IMR-90 (cell line): ENCODE results near the gene HVCN1. TPM values are rescaled to one million over a fixed set of nuclear protein-coding genes. Genes with fewer than 3 reads are reported as not detected.

Source experiments
- CTCF ChIP-seq: conservative IDR thresholded peaks from 2 replicates; pipeline ENCODE4 v1.5.1; 2012; ENCODE audit warnings: mild to moderate bottlenecking, low read depth, low read length, improper control_type of control experiment
- polyA plus RNA-seq, 3 experiments: library from polyadenylated mRNA; depleted of rRNA; stranded (reverse); fragments of >200 nt; gene quantifications; 2 replicates each; pipeline ENCODE4 v1.2.3, GENCODE V29; 2012; ENCODE audit warnings: low replicate concordance in 1 of 3
- total RNA-seq: library from RNA; depleted of rRNA; stranded (reverse); fragments of >200 nt; gene quantifications from 2 replicates; pipeline ENCODE4 v1.2.3, GENCODE V29; 2012

HVCN1 gene
- total and polyA plus RNA-seq, 2 of the 4 experiments (the other 2 are of a cell fraction) = 1.9 to 2.0 TPM

GRCh38 chr12:110640275-110641025 lies 48.5 kb downstream of the HVCN1 start (continued):
- TF ChIP-seq CTCF = no peak
